ENCODE measurements around the gene CDIP1. TPM values are rescaled to one million over a fixed set of nuclear protein-coding genes. Genes with fewer than 3 reads are reported as not detected.
A peak's percentile ranks its signal among the peaks of the same experiment; 100 is the strongest.

CDIP1 gene
- total and polyA plus RNA-seq, 2 experiments from 2014 or later, result 22.0 to 33.3 TPM

GRCh38 chr16:4498546-4499195 lies 39.9 kb downstream of the CDIP1 start:
- Histone ChIP-seq H3K4me2 (no peak overlapping the region), H3K4me1 (ENCODE audit: insufficient read depth) (peaks cover 28% of the 10 kb centered on the region), H4K20me1 (ENCODE audit: insufficient read depth, poor library complexity, severe bottlenecking) (no peaks in the 10 kb centered on the region), H3K9me3 (ENCODE audit: low read depth) (no peaks in the 10 kb centered on the region), H3K27me3 (no peaks in the 10 kb centered on the region), H3K4me3 (no peak overlapping the region), H3K36me3 (replicated peaks; ENCODE audit: insufficient read depth, low read depth) (no peaks in the 10 kb centered on the region), H3K79me2 (peaks cover 85% of the 10 kb centered on the region), H2AFZ (no peak overlapping the region), H3K9me2 (replicated peaks; ENCODE audit: insufficient read depth) (no peaks in the 10 kb centered on the region), H3K27ac (peak overlapping the region; percentile 42)
- WGBS (ENCODE audit: low lambda C conversion rate, missing lambda C conversion rate), result 69% methylated on average over 8 of the region's 8 CpGs
- DNase-seq (ENCODE audit: low spot score), result no peak
- TF ChIP-seq EZH2phosphoT487 (IDR thresholded peaks at IDR 0.05; ENCODE audit: low read depth, severe bottlenecking, unreplicated experiment), result no peak
- no peak for TF ChIP-seq CTCF (IDR thresholded peaks at IDR 0.05; ENCODE audit: poor library complexity)
- no peak for TF ChIP-seq EZH2 (IDR thresholded peaks at IDR 0.05; ENCODE audit: borderline replicate concordance)

GRCh38 chr16:4496305-4496704 lies 42.3 kb downstream of the CDIP1 start:
- H3K27ac ChIP-seq, result no peak overlapping the region
- no peak overlapping the region for H3K4me2 ChIP-seq
- TF ChIP-seq EZH2 (IDR thresholded peaks at IDR 0.05; ENCODE audit: borderline replicate concordance), result no peak
- no peak for TF ChIP-seq CTCF (IDR thresholded peaks at IDR 0.05; ENCODE audit: poor library complexity)
- TF ChIP-seq EZH2phosphoT487 (IDR thresholded peaks at IDR 0.05; ENCODE audit: low read depth, severe bottlenecking, unreplicated experiment), result no peak
- H3K27me3 ChIP-seq, result no peaks in the 10 kb centered on the region
- no peaks in the 10 kb centered on the region for H4K20me1 ChIP-seq (ENCODE audit: insufficient read depth, poor library complexity, severe bottlenecking)
- no peak for DNase-seq (ENCODE audit: low spot score)
- H3K4me3 ChIP-seq, result no peak overlapping the region
- peaks cover 21% of the 10 kb centered on the region for H3K4me1 ChIP-seq (ENCODE audit: insufficient read depth)
- peaks cover 85% of the 10 kb centered on the region for H3K79me2 ChIP-seq
- 92% methylated on average over 4 of the region's 4 CpGs for WGBS (ENCODE audit: low lambda C conversion rate, missing lambda C conversion rate)
- no peaks in the 10 kb centered on the region for H3K9me3 ChIP-seq (ENCODE audit: low read depth)
- no peaks in the 10 kb centered on the region for H3K36me3 ChIP-seq (replicated peaks; ENCODE audit: insufficient read depth, low read depth)
- H2AFZ ChIP-seq, result no peak overlapping the region
- no peaks in the 10 kb centered on the region for H3K9me2 ChIP-seq (replicated peaks; ENCODE audit: insufficient read depth)

GRCh38 chr16:4495766-4496165 lies 42.8 kb downstream of the CDIP1 start:
- Histone ChIP-seq H3K36me3 (replicated peaks; ENCODE audit: insufficient read depth, low read depth) (no peaks in the 10 kb centered on the region), H3K4me2 (no peak overlapping the region), H4K20me1 (ENCODE audit: insufficient read depth, poor library complexity, severe bottlenecking) (no peaks in the 10 kb centered on the region), H3K9me2 (replicated peaks; ENCODE audit: insufficient read depth) (no peaks in the 10 kb centered on the region), H2AFZ (no peak overlapping the region), H3K4me3 (no peak overlapping the region), H3K79me2 (peaks cover 91% of the 10 kb centered on the region), H3K4me1 (ENCODE audit: insufficient read depth) (peaks cover 16% of the 10 kb centered on the region), H3K27ac (no peak overlapping the region), H3K9me3 (ENCODE audit: low read depth) (no peaks in the 10 kb centered on the region), H3K27me3 (no peaks in the 10 kb centered on the region)
- DNase-seq (ENCODE audit: low spot score), result no peak
- TF ChIP-seq CTCF (IDR thresholded peaks at IDR 0.05; ENCODE audit: poor library complexity), result no peak
- TF ChIP-seq EZH2 (IDR thresholded peaks at IDR 0.05; ENCODE audit: borderline replicate concordance), result no peak
- TF ChIP-seq EZH2phosphoT487 (IDR thresholded peaks at IDR 0.05; ENCODE audit: low read depth, severe bottlenecking, unreplicated experiment), result no peak
- WGBS (ENCODE audit: low lambda C conversion rate, missing lambda C conversion rate), result 100% methylated on average over 1 of the region's 2 CpGs
